ENCODE results near the gene FAM216A.
"Not testable (repeated sequence)": the region's sequence is repeated elsewhere in the genome, so short reads cannot be mapped to it uniquely, and the experiment has no call there.

FAM216A gene

GRCh38 chr12:110424237-110424636, 44.4 kb upstream of the FAM216A start:
- Histone ChIP-seq H3K27ac (ENCODE audit: low read depth, low read length) (no peak overlapping the region), H3K9me2 (replicated peaks; ENCODE audit: control insufficient read depth, low read length) (no peaks in the 10 kb centered on the region), H3K9me3 (ENCODE audit: control insufficient read depth, insufficient read depth, low read length) (no peaks in the 10 kb centered on the region), H3K4me2 (ENCODE audit: low read length) (no peak overlapping the region), H4K20me1 (ENCODE audit: control insufficient read depth, insufficient read depth, low read depth, low read length) (no peaks in the 10 kb centered on the region), H3K27me3 (ENCODE audit: control insufficient read depth, low read length) (peaks cover 12% of the 10 kb centered on the region), H3K4me1 (ENCODE audit: control insufficient read depth, low read length) (no peaks in the 10 kb centered on the region), H3F3A (ENCODE audit: control insufficient read depth, insufficient read depth) (no peaks in the 10 kb centered on the region), H3K36me3 (ENCODE audit: control insufficient read depth, low read length) (no peaks in the 10 kb centered on the region), H3K4me3 (ENCODE audit: low read length) (no peak overlapping the region), H3K79me2 (ENCODE audit: control insufficient read depth, low read length) (no peaks in the 10 kb centered on the region)
- TF ChIP-seq CTCF (IDR thresholded peaks at IDR 0.05; ENCODE audit: low read depth, low read length, poor library complexity, severe bottlenecking) (no peak), EZH2phosphoT487 (IDR thresholded peaks at IDR 0.05; ENCODE audit: borderline replicate concordance, low read length) (no peak)

- Histone ChIP-seq H3K9me3 (ENCODE audit: control insufficient read depth, insufficient read depth, low read length) (no peaks in the 10 kb centered on the region), H3K27me3 (ENCODE audit: control insufficient read depth, low read length) (peaks cover 12% of the 10 kb centered on the region), H3K9me2 (replicated peaks; ENCODE audit: control insufficient read depth, low read length) (no peaks in the 10 kb centered on the region), H3F3A (ENCODE audit: control insufficient read depth, insufficient read depth) (no peaks in the 10 kb centered on the region), H3K4me3 (ENCODE audit: low read length) (no peak overlapping the region), H3K27ac (ENCODE audit: low read depth, low read length) (no peak overlapping the region), H3K4me1 (ENCODE audit: control insufficient read depth, low read length) (peaks cover 4% of the 10 kb centered on the region), H4K20me1 (ENCODE audit: control insufficient read depth, insufficient read depth, low read depth, low read length) (no peaks in the 10 kb centered on the region), H3K4me2 (ENCODE audit: low read length) (no peak overlapping the region), H3K36me3 (ENCODE audit: control insufficient read depth, low read length) (no peaks in the 10 kb centered on the region), H3K79me2 (ENCODE audit: control insufficient read depth, low read length) (no peaks in the 10 kb centered on the region)
- TF ChIP-seq EZH2phosphoT487 (IDR thresholded peaks at IDR 0.05; ENCODE audit: borderline replicate concordance, low read length) (no peak), CTCF (IDR thresholded peaks at IDR 0.05; ENCODE audit: low read depth, low read length, poor library complexity, severe bottlenecking) (no peak)
Observed at GRCh38 chr12:110426406-110426805, 42.2 kb upstream of the FAM216A start.

GRCh38 chr12:110429676-110430075, 39.0 kb upstream of the FAM216A start:
- not testable (repeated sequence) for H3K9me3 ChIP-seq (ENCODE audit: control insufficient read depth, insufficient read depth, low read length); H3K9me2 ChIP-seq (replicated peaks; ENCODE audit: control insufficient read depth, low read length); H4K20me1 ChIP-seq (ENCODE audit: control insufficient read depth, insufficient read depth, low read depth, low read length); H3K27me3 ChIP-seq (ENCODE audit: control insufficient read depth, low read length); H3K4me1 ChIP-seq (ENCODE audit: control insufficient read depth, low read length); H3K79me2 ChIP-seq (ENCODE audit: control insufficient read depth, low read length); H3K4me3 ChIP-seq (ENCODE audit: low read length); H3K36me3 ChIP-seq (ENCODE audit: control insufficient read depth, low read length); H3K27ac ChIP-seq (ENCODE audit: low read depth, low read length); H3K4me2 ChIP-seq (ENCODE audit: low read length)
- peaks cover 15% of the 10 kb centered on the region for H3F3A ChIP-seq (ENCODE audit: control insufficient read depth, insufficient read depth)

- H3K79me2 ChIP-seq (ENCODE audit: control insufficient read depth, low read length), result no peaks in the 10 kb centered on the region
- H4K20me1 ChIP-seq (ENCODE audit: control insufficient read depth, insufficient read depth, low read depth, low read length), result no peaks in the 10 kb centered on the region
- H3F3A ChIP-seq (ENCODE audit: control insufficient read depth, insufficient read depth), result peaks cover 31% of the 10 kb centered on the region
- TF ChIP-seq EZH2phosphoT487 (IDR thresholded peaks at IDR 0.05; ENCODE audit: borderline replicate concordance, low read length), result no peak
- no peak for TF ChIP-seq CTCF (IDR thresholded peaks at IDR 0.05; ENCODE audit: low read depth, low read length, poor library complexity, severe bottlenecking)
- peaks cover 23% of the 10 kb centered on the region for H3K36me3 ChIP-seq (ENCODE audit: control insufficient read depth, low read length)
- no peak overlapping the region for H3K4me3 ChIP-seq (ENCODE audit: low read length)
- H3K9me2 ChIP-seq (replicated peaks; ENCODE audit: control insufficient read depth, low read length), result no peaks in the 10 kb centered on the region
- no peak overlapping the region for H3K27ac ChIP-seq (ENCODE audit: low read depth, low read length)
- no peaks in the 10 kb centered on the region for H3K27me3 ChIP-seq (ENCODE audit: control insufficient read depth, low read length)
- H3K4me1 ChIP-seq (ENCODE audit: control insufficient read depth, low read length), result peaks cover 8% of the 10 kb centered on the region
- H3K4me2 ChIP-seq (ENCODE audit: low read length), result peak overlapping the region; percentile 53; the same call in 1 of the 2 replicates
- H3K9me3 ChIP-seq (ENCODE audit: control insufficient read depth, insufficient read depth, low read length), result no peaks in the 10 kb centered on the region
Observed at GRCh38 chr12:110431957-110432587, 36.6 kb upstream of the FAM216A start.
